Measurements from ENCODE around the gene PXDN. TPM values are rescaled to one million over a fixed set of nuclear protein-coding genes. Genes with fewer than 3 reads are reported as not detected.
"Not testable (repeated sequence)": the region's sequence is repeated elsewhere in the genome, so short reads cannot be mapped to it uniquely, and the experiment has no call there.

The PXDN gene
- total RNA-seq, 4 donors from 2014 or later = 0.72 to 10.9 (median 5.9) TPM

DNA sequence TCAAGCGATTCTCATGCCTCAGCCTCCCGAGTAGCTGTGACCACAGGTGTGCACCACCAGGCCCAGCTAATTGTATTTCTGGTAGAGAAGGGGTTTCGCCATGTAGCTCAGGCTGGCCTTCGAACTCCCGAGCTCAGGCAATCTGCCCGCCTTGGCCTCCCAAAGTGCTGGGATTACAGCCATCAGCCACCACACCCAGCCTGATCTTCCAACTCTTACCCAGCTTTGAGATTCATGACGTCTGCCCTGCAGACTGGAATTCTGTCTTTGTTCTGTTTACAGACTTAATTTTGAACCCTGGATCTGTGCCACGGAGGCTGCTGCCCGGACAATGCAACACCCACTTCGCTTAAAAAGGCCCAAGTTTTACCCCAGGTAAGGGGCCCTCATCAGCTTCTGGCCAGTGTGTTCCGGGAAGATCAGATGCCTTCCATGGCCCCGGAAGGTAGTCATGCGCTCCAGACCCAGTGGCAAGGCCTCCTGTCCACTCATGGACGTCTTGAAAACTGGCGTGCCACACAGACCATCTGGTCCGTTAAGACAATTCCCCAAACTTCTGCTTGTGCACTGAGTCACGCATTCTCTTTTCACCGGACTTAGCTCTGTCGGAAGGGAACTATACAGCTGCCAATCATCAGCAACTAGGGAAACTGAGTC lies 5.5 kb downstream of the PXDN start:
- Histone ChIP-seq H3K27ac (peak overlapping the region in 3 of 4 donors; percentile 34 to 43 (median 37)), H3K9me3 (peaks cover 0 to 6% (median 5%) of the 10 kb centered on the region in 3 donors)
- no peak for DNase-seq

DNA sequence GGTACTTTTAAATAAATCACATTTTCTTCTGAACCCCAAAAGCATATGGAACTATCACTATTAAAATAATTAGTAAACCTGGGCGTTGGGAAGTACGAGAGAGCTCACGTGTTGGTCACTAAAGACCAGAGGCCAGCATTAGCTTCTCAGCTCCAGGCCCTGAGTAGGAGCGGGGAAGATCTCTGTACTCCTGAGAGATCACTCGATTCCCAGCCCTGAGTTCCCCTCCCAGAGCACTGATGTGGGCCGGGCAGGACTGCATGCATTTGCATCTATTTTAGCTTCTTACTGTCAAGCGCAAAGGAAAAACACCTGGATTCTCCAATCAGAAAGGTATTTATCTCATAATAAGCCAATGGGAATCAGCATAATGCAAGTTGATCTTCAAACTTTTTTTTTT lies 6.2 kb downstream of the PXDN start:
- Histone ChIP-seq H3K36me3 (no peaks in the 10 kb centered on the region), H3K9me3 (peaks cover 0 to 6% (median 5%) of the 10 kb centered on the region in 3 donors), H3K4me1 (peaks cover 0 to 32% (median 9%) of the 10 kb centered on the region in 3 donors), H3K4me3 (no peak overlapping the region), H3K27ac (no peak overlapping the region), H3K27me3 (peaks cover 0 to 26% (median 0%) of the 10 kb centered on the region in 4 donors)
- WGBS, 2 donors = 75 to 83% methylated on average over 7 of the region's 7 CpGs
- no peak for DNase-seq
- TF ChIP-seq POLR2A (IDR thresholded peaks at IDR 0.05) = no peak
- TF ChIP-seq, protein P1, sequence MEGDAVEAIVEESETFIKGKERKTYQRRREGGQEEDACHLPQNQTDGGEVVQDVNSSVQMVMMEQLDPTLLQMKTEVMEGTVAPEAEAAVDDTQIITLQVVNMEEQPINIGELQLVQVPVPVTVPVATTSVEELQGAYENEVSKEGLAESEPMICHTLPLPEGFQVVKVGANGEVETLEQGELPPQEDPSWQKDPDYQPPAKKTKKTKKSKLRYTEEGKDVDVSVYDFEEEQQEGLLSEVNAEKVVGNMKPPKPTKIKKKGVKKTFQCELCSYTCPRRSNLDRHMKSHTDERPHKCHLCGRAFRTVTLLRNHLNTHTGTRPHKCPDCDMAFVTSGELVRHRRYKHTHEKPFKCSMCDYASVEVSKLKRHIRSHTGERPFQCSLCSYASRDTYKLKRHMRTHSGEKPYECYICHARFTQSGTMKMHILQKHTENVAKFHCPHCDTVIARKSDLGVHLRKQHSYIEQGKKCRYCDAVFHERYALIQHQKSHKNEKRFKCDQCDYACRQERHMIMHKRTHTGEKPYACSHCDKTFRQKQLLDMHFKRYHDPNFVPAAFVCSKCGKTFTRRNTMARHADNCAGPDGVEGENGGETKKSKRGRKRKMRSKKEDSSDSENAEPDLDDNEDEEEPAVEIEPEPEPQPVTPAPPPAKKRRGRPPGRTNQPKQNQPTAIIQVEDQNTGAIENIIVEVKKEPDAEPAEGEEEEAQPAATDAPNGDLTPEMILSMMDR (IDR thresholded peaks at IDR 0.05) = no peak
- intact Hi-C loops (cut with DNase I) = no loop called here

More for the DNA sequence above, 5.5 kb downstream of the PXDN start:
- TF ChIP-seq, protein P1 (IDR thresholded peaks at IDR 0.05) = no peak
- TF ChIP-seq POLR2A (IDR thresholded peaks at IDR 0.05) = no peak
- Histone ChIP-seq H3K4me3 (no peak overlapping the region), H3K27me3 (peaks cover 0 to 32% (median 0%) of the 10 kb centered on the region in 4 donors), H3K36me3 (no peaks in the 10 kb centered on the region), H3K4me1 (peaks cover 0 to 38% (median 9%) of the 10 kb centered on the region in 3 donors)
- 66 to 74% methylated on average over 11 to 17 of the region's 19 CpGs for WGBS, 2 donors
- intact Hi-C loops (cut with DNase I) = no loop called here

DNA sequence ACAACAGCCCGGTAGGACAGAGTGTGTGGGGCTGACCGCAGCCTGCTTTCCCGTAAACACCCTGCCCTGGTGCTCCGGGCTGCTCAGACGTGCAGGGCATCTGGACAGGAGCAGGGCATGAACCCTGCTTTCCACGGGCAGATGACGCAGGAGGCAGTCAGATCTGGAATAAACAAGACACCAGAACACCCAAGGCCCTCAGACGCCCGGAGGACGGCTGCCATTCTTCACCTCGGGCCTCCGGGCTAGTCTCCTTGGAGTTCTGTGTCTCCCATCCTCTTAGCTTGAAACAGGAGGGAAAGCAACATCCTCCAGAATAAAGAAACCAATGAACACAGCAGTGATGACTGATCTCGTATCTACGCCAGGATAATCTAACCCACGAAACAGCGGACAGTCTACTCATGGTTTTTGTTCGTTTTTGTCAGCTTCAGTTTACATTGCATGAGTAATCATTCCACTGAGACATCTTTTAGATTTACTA lies 7.3 kb downstream of the PXDN start:
- intact Hi-C loops (cut with DNase I) = no loop called here
- no peak for DNase-seq
- peaks cover 0 to 14% (median 0%) of the 10 kb centered on the region in 4 donors for H3K27me3 ChIP-seq
- no peak overlapping the region for H3K27ac ChIP-seq
- WGBS, 2 donors = 63 to 77% methylated on average over 7 to 12 of the region's 17 CpGs
- no peak overlapping the region for H3K4me3 ChIP-seq
- no peaks in the 10 kb centered on the region for H3K36me3 ChIP-seq
- peaks cover 0 to 6% (median 5%) of the 10 kb centered on the region in 3 donors for H3K9me3 ChIP-seq
- TF ChIP-seq, protein P1 (IDR thresholded peaks at IDR 0.05) = no peak
- no peak for TF ChIP-seq POLR2A (IDR thresholded peaks at IDR 0.05)
- peaks cover 0 to 27% (median 10%) of the 10 kb centered on the region in 3 donors for H3K4me1 ChIP-seq

DNA sequence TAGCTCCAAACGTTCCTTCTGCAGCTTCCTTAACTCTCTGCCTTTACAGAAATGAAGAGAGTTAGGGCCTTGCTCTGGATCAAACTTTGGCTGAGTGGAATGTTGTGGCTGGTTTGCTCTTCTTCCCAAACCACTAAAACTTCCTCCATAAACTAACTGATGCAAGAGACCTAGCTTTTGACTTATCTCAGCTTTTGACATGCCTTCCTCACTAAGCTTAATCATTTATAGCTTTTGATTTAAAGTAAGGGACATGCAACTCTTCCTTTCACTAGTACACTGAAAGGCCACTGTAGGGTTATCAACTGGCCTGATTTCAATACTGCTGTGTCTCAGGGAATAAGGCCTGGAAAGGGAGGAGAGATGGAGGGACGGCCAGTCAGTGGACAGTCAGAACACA lies 8.3 kb downstream of the PXDN start:
- H3K4me1 ChIP-seq = peaks cover 3 to 37% (median 19%) of the 10 kb centered on the region in 3 donors
- 43 to 83% methylated on average over 1 to 2 of the region's 2 CpGs for WGBS, 2 donors
- no peak overlapping the region for H3K4me3 ChIP-seq
- peaks cover 0 to 5% (median 0%) of the 10 kb centered on the region in 4 donors for H3K27me3 ChIP-seq
- intact Hi-C loops (cut with DNase I) = no loop called here
- H3K9me3 ChIP-seq = peaks cover 0 to 6% (median 5%) of the 10 kb centered on the region in 3 donors
- TF ChIP-seq POLR2A (IDR thresholded peaks at IDR 0.05) = no peak
- TF ChIP-seq, protein P1 (IDR thresholded peaks at IDR 0.05) = no peak
- H3K27ac ChIP-seq = no peak overlapping the region
- DNase-seq = no peak
- no peaks in the 10 kb centered on the region for H3K36me3 ChIP-seq

DNA sequence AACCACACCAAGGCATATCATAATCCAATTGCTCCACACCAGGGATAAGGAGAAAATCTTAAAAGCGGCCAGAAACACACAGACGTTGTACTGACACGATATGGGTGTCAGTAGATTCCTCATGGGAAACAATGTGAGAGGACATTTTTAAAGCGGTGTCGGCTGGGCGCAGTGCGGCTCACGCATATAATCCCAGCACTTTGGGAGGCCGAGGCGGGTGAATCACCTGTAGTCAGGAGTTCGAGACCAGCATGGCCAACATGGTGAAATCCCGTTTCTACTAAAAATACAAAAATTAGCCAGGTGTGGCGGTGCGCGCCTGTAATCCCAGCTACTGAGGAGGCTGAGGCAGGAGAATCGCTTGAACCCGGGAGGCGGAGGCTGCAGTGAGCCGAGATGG lies 11.0 kb downstream of the PXDN start:
- H3K27ac ChIP-seq; H3K9me3 ChIP-seq; H3K36me3 ChIP-seq; DNase-seq; H3K27me3 ChIP-seq; intact Hi-C loops (cut with DNase I); H3K4me3 ChIP-seq: not testable (repeated sequence)
- 90 to 97% methylated on average over 16 to 19 of the region's 19 CpGs for WGBS, 2 donors
- peaks cover 3 to 39% (median 23%) of the 10 kb centered on the region in 3 donors for H3K4me1 ChIP-seq

Measured in esophagus squamous epithelium (tissue), 5 donors.